ENCODE results near the gene F8.
A peak's percentile ranks its signal among the peaks of the same experiment; 100 is the strongest.
"Not testable (repeated sequence)": the region's sequence is repeated elsewhere in the genome, so short reads cannot be mapped to it uniquely, and the experiment has no call there.

Gene F8

DNA sequence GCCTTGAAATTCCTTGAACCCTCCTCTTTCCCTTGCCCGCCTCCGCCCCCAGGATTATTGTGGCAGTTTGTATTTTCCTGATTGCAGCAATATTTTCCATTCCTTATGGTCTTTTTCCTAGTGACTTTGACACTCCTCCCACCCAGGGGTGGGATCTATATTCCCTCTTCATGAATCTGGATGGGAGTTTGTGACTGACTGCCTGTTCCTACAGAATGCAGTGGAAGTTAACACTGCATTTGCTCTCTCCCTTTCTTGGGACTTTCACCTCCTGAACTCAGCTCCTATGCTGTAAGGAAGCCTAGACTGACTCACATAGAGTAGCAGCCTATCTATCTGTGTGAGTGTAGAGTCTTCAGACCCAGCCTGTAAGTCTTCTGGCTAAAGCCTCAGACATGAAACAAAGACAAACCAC, 6.4 kb upstream of the F8 start:
- no peak for DNase-seq

DNA sequence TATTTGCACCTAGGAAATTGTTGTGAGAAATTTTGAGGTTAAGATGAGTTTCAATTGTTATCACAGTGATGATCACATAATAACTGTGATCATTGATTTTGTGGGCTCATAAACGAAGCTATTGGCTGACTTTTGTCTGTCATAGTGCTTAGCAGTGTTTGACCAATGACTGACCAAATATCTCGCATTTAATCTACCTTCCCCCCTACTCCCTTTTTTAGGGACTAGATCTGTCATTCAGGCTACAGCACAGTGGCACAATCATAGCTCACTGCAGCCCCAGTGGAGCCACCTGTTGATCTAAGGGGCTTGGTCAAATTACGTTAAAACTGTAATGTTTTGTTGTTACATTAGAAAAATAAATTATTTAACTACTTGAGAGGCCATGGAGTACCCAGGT, 5.6 kb upstream of the F8 start:
- DNase-seq: peak in 1 of 2 experiments; percentile 52

DNA sequence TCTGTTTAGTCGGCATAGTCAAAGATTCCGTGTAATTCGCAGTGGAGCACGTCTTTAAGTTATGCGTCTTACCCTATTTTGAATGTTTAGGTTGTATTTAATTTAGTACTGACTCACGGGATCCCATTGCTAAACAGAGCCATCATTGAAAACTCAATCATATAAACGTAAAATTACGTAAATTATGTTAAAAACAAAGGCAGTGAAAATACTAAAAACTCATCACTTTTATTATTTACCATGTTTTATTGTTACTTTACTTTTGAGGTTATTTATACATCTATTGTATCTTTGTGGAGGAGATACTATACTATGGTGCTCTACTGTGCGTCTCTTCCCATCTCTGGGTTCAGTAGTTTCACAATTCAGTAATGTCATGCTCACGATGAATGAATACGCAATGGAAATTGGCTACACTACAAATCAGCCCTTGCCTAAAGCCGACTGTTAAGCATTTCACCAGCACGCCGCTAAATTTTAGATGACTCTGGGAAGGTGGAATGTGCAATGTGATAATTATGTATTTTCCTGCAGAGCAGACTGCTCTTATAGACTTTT, 5.1 kb upstream of the F8 start:
- peak; percentile 62 to 68 for DNase-seq

DNA sequence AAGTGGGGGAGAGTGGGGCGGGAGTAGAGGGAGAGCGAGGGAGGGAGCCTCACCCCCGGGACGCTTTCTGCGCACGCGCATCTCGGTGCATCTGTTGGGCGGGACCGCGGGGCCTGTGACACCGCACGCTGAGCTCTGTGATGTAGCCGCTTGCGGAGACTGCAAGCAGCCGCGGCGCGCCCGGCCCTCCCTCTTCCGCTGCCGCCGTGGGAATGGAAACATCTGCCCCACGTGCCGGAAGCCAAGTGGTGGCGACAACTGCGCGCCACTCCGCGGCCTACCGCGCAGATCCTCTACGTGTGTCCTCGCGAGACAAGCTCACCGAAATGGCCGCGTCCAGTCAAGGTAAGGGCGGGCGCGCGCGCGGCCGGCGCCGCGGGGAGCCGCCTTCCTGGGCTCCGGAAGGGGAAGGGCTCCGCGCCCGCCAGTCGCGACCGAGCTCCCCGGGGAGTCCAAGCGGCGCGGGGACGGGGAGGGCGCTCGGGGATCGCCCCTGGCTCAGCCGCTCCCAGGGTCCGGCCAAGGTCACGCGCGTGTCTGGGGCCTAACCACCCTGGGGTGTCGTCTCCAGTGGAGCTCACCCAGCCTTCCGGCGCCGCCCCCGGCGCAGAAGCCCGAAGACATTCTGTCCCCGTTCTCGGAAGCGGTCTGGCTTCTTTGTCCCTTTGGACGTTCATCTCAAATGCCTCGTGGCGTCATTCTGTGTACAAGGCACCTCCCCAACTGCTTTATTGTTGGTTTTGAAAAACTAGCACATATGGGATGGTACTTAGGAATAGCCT, 4.4 kb upstream of the F8 start, which contains the start of gene FUNDC2:
Gene FUNDC2 (plus strand): TSS at position 118 of the 782 bp plus-strand sequence. CDS start 95 bp downstream, at position 213.
- DNase-seq: peak; percentile 98 to 99

DNA sequence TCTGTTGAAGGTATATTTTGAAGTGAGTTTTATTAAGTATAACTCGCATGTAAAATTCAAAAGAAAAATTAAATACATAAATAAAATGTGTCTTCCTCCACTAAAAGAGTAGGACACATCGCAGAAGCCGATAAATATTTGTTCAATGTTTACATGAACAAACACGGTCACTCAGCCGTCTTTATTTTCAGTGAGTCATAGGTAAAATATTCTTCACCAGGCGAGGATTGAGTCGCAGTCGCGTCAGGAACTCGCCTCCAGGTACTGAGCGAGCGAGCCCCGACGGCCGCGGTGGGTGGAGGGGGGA, 3.9 kb upstream of the F8 start:
- DNase-seq: no peak

DNA sequence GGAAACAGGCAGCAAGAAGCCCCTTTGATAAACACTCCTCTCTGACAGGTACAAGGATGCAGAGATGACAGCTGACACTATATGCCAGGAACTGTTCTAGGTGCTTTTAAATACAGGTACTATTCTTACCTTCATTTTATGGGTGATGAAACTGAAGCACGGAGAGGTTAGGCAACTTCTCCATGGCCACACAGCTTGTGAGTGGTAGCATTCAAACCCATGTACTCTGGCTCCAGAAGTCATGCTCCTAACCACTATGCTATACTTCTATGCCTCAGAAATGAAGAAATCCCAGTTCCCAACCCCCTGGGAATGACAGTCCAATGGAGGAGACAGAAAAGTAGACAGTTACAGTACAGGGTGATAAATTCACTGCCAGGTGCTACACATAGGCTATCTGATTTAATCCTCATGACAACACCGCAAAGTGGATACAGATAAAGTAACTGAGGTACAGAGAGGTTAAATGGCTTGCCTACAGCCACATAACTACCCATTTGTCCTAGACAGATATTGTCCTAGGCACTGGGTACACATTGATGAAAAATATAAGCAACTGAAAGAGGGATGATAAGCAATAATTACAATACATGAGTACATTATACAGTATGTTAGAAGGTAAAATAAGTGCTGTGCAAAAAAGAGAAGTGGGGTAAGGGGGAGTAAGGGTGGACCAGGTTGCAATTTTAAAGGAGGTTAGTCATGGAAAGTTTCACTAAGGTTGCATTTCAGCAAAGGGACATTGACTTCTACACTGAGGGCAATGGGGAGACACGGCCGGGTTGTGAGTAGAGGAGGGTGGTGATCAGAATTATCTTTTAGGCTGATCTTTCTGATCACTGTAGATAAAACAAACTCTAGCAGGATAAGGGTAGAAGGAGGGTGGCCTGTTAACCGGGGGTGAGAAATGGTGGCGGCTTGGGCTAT, 1.6 kb upstream of the F8 start:
- no peak for DNase-seq

DNA sequence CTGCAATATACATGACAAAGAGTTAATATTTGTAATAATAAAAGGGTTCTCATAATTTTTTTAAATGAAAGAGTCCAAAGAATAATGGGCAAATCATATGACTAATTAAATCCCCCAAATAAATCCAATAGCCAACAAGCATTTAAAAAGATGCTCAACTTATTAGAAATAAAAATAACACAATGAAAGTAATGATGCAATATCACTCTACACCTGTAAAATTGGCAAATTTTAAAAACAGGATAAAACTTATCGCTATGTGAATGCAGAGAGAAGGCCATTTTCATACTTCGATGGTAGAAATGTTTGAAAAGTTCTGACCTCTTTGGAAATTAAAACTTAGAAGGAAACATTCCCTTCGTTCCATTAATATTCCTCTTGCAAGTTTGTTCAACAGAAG, 1.9 kb downstream of the F8 start:
- DNase-seq: no peak

DNA sequence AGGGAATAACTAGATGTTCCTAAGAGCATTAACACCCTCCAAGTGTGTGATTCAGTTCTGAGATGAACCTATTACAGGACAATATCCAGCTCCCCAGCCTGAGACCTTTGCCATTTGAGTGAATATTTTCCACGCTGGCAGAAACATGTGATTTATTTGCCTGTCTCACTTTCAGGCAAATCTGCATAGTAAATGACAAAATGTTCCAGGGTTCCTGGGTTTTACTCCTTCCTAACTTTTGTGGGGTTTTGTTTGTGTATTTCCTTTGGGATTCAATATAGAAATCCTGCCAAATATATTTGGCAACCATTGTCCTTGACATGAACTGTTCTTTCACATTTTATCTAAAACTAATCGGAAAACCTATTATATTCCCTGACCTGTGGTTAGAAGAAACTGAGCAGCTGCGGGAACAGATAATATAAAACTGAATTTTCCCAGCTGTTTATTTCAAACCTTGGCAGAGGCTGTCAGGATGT, 12.5 kb downstream of the F8 start:
- no peak for DNase-seq

DNA sequence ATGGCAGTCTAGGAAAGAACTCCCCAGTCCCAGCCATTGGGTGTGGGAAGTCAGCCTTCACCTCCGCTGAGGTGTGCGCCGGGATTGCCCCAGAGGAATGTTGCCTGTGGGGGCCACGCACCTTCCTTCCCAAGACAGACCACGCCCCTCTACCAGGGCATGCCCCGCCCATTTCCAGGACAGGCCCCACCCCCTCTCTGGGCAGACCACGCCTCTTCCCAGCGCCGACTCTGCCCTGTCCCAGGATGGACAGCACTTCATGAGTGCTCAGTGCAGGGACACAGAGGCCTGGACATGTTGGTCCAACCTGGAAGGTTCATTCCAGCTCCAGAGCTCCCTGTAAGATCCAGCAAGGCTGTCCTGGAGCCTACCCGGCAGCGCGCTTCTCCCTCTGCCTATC, 13.9 kb downstream of the F8 start:
- not testable (repeated sequence) for DNase-seq

DNA sequence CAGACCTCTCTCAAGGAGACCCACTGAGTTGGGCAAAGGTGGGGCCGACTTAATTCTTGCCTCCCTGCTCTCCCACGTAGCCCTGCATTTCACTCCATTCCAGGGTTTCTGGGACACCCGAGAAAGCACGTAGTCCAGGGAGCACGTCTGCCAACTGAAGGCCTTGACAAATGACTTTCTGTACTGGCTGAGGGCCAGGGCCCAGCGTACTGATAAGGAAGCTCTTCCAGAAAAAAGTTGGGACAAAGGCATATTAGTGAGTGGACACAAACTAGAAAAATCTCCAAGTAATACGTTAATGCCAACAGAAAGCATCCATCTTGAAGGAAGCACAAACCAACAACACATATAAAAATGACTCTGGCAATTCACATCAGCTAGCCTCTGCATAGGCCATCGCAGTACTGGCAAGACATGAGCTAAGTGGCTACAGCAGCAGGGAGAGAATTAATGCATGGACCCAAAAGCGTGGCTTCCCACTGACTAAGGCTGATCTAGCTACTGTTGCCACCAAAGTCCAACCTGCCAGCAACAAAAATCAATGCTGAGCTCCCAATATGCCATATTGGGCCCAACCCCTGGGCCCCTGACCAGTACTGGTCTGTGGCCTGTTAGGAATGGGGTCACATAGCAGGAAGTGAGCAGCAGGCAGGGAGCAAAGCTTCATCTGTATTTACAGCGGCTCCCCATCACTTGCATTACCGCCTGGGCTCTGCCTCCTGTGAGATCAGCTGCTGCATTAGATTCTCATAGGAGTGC, 15.4 kb downstream of the F8 start:
- not testable (repeated sequence) for DNase-seq

DNA sequence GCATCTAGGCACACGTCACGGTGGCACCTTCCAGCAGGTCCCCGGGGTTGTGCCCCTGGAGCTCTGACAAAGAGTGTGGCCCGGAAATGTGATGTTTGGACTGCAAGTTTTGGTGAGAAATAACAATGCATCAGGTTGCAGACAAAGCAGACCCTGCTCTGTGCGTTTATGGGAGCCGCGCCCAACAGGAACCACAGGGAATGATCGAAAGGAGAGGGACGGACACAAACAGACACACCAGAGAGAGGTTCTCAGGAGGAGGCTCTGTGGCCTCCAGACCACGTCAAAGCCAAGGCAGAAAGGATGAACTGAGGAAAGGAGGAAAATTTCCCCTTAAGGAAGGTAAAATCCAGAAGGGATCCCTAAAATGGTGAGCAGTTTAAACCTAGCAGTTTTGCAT, 16.1 kb downstream of the F8 start:
- not testable (repeated sequence) for DNase-seq

DNA sequence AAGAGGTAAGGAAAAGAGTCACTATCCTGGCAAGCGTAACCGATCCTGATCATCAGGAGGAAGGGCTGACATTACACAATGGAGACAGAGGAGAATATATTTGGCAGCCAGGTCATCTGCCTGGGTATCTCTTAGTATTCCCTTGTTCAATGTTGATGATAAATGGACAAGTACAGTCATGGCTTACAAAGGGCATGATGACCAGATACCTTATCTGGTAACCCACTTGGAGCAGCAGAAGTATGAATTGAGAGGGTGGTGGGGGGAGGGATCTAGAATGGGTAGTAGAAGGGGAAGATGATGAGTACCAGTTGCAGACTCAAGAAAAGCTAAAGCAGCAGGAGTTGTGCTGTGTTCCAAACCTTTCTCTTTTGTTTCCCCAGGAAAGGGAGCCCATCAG, 17.3 kb downstream of the F8 start:
- DNase-seq: no peak

DNA sequence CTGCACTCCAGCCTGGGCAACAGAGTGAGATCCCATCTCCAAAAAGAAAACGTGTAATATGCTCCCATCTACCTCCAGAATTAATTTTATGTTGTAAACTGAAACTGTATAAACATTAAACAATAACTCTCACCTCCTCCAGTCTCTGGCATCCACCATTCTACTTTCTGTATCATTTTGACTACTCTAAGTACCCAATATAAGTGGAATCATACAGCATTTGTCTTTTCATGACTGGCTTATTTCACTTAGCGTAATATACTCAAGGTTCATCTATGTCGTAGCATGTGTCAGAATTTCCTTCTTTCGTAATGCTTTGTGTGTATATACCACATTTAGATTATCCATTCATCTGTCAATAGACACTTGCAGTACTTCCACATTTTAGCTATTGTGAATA, 20.6 kb downstream of the F8 start:
- DNase-seq: no peak

DNA sequence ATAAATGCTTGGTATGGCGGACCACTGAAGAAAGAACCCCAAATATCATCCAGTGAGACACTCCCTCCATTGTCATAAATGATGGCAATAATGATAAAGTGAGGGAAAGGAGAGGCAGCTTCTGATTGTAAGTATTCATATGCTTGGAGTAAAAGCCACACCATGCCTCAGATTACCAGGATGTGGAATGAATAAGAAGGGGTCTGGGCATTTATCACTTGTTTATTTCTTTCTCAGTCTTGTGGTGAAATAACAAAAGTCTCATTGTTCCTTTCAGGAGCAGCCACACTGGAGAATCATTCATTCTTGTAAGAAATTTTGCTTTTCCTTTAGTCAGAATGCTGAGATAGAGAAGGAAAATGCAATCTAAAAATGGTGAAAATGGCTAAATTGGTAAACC, 21.7 kb downstream of the F8 start:
- no peak for DNase-seq

DNA sequence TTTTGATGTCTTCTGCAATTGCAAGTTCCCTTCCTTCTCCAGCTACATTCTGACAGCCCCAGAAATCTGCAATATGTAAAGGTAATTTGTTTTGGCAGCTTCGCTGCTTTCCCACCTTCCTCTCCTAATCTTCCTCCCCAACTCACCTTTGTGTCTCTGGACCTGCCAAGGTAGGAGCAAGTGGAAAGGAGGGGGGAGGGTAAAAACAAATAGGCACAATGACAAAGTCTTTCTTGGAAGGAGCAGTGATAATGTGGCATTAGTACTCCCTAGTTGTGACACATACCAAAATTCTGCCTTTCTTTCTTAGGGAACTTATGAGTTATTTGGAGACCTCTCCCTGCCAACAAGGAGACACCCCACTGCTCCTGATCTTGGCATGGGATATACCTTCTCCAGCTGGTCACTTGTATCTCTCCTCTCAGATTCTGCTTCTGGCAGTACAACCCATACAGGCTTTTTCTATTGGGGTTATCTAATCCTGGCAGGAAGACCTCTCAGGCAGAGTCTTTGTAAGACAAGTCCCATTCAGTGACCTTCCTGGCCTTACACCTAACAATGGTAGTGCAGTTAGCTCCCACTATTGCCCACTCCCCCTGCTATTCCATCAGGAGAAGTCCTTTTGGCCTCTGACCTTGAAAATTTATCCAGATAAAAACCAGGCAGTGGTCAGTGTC, 24.2 kb downstream of the F8 start:
- DNase-seq: no peak

DNA sequence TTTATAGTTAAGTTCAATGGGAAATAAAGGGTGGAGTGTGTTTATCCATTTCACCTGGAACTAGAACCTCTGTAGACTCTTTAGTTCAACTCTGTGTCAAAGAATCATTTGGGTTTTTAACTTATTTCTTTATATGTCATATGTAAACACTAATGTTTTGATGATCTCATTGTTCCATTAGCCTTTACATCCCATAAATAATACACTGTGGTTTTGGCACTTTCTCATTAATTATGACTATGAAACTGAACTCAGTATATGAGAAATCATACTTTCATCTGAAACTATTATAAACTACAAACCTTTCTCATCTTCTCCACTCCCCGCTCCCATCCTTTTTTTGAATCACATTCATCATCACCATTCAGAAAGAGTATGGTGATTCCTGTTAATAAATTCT, 31.0 kb downstream of the F8 start:
- DNase-seq: no peak

DNA sequence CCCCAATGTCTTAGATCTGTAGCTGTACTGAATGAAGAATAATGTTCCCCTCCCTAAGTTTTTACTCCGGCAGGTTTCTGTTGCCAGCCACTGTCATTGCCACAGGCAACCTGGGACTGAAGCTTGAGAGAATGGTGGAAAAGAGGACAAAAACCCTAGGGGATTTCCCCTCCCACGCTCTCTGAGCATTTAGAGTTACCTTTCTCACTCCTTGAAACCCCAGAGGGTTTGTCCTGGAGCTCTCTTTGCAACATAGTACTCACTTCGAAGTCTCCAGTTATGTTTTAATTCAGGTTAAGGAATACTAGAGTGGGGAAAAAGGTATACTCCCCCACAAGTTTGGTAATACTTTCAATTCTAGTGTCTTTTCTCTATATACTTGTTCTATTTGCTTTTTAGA, 31.5 kb downstream of the F8 start:
- DNase-seq: no peak

DNA sequence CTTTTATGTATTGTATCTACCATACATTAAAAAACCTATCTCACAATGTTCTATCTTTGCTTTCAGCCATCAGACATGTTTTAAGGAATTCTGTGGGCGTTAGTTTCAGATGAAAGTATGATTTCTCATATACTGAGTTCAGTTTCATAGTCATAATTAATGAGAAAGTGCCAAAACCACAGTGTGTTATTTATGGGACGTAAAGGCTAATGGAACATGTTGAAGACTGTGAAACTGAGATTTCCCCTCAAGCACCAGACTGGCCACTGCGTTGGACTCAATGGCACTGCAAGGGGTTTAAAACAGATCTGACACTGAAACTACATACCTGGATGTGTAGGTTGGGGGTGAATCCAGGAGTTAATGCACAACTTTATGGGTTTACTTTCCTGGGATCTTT, 32.0 kb downstream of the F8 start:
- no peak for DNase-seq

DNA sequence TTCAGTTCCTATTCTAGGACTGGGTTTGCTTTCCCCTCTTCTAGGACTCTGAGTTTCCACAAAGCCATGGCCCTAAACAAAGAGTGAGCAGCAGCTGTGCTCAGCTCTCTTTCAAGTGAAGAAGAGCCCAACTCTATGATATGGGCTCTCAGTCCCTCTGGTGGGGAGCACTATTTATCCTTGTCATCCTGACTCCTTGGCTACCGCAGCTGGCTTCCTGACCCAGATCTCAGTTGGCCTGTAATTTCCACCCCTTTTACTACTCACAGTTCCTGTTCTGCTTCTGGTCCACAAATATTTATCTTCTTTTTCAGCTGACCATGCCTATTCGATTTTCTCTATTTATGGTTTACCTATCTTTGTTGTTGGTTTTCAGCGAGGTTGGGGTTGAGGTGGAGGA, 33.8 kb downstream of the F8 start:
- no peak for DNase-seq

DNA sequence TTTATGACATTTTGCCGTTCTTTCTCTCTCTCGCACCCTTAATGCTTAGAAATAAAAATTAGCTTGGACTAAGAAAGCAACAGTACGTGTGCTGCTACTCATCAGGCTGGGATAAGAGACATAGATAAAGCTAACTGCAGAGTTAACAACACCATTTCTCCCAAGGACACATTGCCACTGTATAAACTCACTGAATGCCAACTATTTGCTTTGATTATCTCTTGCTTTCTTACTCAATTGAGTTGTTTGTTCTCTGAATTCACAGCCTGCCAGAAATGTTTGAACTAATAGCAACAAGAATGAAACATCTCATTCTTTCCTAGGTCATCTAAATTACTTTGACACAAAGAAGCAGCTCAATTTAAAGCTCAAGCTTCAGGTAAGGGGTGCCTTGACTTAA, 34.6 kb downstream of the F8 start:
- no peak for DNase-seq

DNA sequence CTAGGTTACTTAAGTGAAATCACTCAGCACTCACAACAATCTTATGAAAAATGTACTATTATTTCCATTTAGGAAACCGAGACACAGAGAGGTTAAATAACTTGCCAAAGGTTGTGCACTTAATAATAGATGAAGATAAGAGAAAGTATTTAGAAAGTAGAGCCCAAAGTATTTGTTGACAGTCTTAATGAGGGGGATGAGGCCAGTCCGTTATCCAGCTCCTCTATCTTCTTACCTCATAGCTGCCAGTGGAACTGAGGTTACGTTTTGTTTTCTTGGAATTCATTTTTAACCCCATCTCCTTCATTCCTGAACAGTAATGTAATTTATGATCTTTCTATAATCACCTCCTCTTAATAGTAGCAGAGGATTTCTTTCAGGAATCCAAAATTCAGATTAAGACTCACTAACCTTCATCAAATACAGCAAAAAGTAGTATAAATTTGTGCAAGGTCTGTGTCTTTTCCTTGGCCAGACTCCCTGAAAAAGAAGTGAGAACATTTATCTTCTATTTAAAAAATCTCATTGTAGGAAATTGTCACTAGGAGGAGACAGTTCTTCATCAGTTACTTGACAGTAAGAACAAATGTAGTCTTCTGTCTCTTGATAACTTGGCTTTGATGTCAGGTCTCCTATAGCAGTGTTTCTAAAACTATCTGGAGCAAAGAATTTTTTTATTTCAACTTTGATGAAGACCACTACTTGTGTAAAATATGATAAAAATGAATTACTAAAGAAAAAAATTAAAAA, 35.5 kb downstream of the F8 start:
- DNase-seq: peak in 1 of 2 experiments; percentile 16

DNA sequence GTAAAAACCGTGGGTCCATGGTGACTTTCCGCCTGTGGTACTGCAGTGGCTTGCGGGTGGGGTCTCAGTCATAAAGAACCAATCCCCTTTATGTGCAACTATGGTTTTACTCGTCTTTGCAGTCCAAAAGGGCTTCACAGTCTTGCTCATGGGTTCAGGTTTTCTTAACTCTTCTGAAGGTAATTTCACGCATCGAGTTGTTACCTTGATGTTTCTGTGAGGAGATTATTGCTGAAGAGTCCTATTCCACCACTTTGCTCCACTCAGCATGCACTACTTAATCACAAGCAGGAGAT, 41.5 kb downstream of the F8 start:
- no peak for DNase-seq
